HFF-Myc (cell line): ENCODE data around the gene CISH.

Experiments used
- DNase-seq: peaks from one replicate; pipeline ENCODE4 v3.0.0-alpha.2; 2011; ENCODE audit warnings: low read depth; ENCODE audit errors: extremely low read depth
- H3K4me3 ChIP-seq: replicated peaks from 2 replicates; pipeline ENCODE4 v1.5.1; 2011; ENCODE audit warnings: low read depth, mild to moderate bottlenecking, control low read depth, low read length
- TF ChIP-seq, protein P1 (sequence below): IDR thresholded peaks from 2 replicates; pipeline ENCODE4 v1.5.1; 2012; ENCODE audit warnings: mild to moderate bottlenecking, low read depth, low read length, control low read depth; ENCODE audit errors: missing control alignments

Gene CISH

DNA sequence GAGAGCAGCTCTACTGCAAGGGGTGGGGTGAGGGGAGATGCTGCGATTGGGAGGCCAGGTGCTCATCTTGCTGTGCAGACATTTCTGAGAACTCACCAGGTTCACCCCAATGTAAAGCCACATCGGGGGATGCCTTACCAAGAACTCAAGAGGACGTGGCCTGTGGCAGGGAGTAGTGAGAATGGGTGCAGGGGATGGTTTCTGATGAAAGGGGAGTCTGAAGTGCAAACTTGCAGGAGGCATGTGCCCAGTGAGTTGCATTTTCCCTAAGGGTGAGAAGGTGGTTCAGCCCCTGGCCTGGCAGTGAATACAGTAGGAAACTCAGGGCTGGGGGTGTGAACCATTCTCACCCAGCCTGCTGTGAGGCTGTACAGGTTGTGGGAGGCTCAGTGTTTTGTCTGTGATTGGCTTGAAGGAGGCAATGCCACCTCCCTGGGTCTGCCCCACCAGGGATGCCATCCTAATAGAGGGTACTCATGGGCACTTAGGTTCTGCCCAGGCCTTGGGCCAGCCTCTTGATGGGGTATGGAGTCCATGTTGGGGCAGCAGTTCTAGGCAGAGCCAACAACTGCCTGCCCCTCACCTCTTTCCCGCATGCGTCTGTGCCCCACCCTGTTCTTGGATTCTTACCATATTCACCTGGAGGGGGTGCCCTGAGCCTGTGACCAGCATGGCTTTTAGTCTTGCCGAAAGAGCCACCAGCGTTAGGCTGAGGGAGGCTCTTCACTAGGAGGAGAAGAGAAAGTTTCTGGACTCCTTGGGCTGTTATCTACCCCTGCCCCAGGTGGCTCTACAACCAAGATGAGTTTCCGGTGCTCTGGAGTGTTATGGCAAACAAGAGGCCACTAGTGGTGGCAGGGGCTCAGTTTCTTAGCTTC is 37.8 kb downstream of the CISH start:
- H3K4me3 ChIP-seq, result no peak overlapping the region
- DNase-seq, result no peak
- TF ChIP-seq, protein P1, sequence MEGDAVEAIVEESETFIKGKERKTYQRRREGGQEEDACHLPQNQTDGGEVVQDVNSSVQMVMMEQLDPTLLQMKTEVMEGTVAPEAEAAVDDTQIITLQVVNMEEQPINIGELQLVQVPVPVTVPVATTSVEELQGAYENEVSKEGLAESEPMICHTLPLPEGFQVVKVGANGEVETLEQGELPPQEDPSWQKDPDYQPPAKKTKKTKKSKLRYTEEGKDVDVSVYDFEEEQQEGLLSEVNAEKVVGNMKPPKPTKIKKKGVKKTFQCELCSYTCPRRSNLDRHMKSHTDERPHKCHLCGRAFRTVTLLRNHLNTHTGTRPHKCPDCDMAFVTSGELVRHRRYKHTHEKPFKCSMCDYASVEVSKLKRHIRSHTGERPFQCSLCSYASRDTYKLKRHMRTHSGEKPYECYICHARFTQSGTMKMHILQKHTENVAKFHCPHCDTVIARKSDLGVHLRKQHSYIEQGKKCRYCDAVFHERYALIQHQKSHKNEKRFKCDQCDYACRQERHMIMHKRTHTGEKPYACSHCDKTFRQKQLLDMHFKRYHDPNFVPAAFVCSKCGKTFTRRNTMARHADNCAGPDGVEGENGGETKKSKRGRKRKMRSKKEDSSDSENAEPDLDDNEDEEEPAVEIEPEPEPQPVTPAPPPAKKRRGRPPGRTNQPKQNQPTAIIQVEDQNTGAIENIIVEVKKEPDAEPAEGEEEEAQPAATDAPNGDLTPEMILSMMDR, result no peak

- no peak for DNase-seq
- H3K4me3 ChIP-seq, result no peak overlapping the region
- TF ChIP-seq, protein P1, result no peak
Measured at GRCh38 chr3:50572801-50573371, 38.7 kb downstream of the CISH start.

- peak; percentile 33 for DNase-seq
Measured at GRCh38 chr3:50572158-50572557, 39.4 kb downstream of the CISH start.

DNA sequence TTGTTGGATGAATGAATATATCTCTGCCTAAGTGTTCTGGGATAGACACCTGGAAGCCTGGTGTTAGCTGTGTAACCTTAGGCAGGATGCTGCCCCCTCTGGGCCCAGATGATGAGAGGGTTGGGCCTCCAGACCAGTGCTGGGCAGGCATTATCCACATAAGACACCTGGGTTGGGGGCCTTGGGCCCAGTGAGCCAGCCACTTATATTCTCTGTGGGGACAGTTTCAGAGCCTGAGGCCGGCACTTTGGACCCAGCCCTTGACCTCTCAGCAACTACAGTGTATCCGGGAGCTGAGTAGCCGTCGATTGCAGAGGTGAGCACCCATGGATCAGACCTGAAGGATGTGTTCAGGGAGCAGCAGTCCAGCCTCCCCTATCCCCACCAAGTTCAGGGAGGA is 40.1 kb downstream of the CISH start:
- DNase-seq, result no peak
- TF ChIP-seq, protein P1, result no peak
- no peak overlapping the region for H3K4me3 ChIP-seq

More at GRCh38 chr3:50572158-50572557, 39.4 kb downstream of the CISH start:
- no peak overlapping the region for H3K4me3 ChIP-seq
- TF ChIP-seq, protein P1, result peak; percentile 89

- TF ChIP-seq, protein P1, result no peak
- H3K4me3 ChIP-seq, result peak overlapping the region; percentile 95
- DNase-seq, result no peak
Measured at GRCh38 chr3:50570508-50571279, 40.9 kb downstream of the CISH start.

- TF ChIP-seq, protein P1, result no peak
- peak within 1 kb of the TSS; percentile 95 for H3K4me3 ChIP-seq
- peak; percentile 81 for DNase-seq
Measured at GRCh38 chr3:50568947-50569749, 42.4 kb downstream of the CISH start, which contains the start of gene HEMK1. Gene HEMK1, plus strand, starts transcription at chr3:50569522. Its CDS starts 1,583 bp downstream, at chr3:50571105.
